Testis (tissue), 2 donors: ENCODE data around the gene BACE2.

Experiments
- CTCF ChIP-seq, 3 experiments: fragments of 450-650 bp in 2 of 3; fragments of 200-600 bp in 1 of 3; sonication (generic) in 1 of 3; IDR thresholded peaks; one replicate each; pipeline ENCODE4 v1.5.1; 2016 to 2019; ENCODE audit warnings: antibody characterized with exemption in 3 of 3, mild to moderate bottlenecking in 2 of 3, moderate library complexity in 1 of 3
- POLR2A ChIP-seq: fragments of 450-650 bp; IDR thresholded peaks from one replicate; pipeline ENCODE4 v1.6.1; 2017; ENCODE audit warnings: antibody characterized with exemption, mild to moderate bottlenecking, moderate library complexity

GRCh38 chr21:41235201-41235600 is 67.2 kb downstream of the BACE2 start:
- no peak for TF ChIP-seq CTCF (IDR thresholded peaks at IDR 0.05)
- TF ChIP-seq POLR2A = no peak
